Right ventricle myocardium superior (tissue), 1 donor: ENCODE results near the gene APP. TPM values are rescaled to one million over a fixed set of nuclear protein-coding genes. Genes with fewer than 3 reads are reported as not detected.

Experiments used
- ATAC-seq: fragments of 200-7000 bp; cut with Tn5 transposase; one replicate; pipeline ENCODE4 v1.9.1; 2020; ENCODE audit warnings: mild to moderate bottlenecking; ENCODE audit not compliant: poor library complexity
- DNase-seq: peaks from one replicate; pipeline ENCODE4 v3.0.0-alpha.2; 2020
- intact Hi-C: fragments of 100-400 bp; cut with DNase I; formaldehyde crosslinking; loops from one replicate; pipeline ENCODE4 v1.11.2; 2022
- total RNA-seq: library from RNA; stranded (reverse); fragmentation: NEBNext Ultra II Directional; extraction: Animal tissue kit (Norgen Biotek cat#: 25700); gene quantifications from one replicate; pipeline ENCODE4 v1.2.1, GENCODE V29; 2021
- donor health status: DM: no; HTN: yes; CAD: no; lungs with severe emphysema.

Gene APP
- total RNA-seq, 1 donor from 2014 or later, result 292 TPM

DNA sequence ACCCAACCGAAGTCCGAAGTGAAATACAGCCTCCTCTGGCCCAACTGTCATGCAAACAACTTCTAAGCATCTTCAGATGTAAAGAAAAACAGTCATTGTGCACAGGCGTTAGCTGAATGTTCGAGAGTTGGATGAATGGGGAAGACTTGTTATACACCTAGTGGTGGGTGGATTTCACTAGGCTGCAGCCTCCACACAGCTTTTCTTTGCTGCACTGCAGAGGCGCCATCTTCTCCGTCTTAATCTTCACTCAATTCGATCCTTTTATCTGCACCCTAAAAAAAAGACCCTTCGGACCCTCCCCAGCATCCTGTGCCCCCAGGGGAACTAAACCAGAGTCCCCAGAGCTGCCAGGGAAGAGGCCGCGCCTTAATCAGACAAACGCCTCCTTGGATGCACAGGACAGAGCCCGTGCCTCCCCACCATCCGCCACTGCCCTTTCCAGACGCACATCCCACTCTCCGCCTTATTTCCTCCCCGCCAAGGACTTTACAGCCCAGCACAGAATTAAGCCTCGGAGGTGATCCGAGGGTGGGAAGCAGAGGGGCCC lies 1.4 kb downstream of the APP start:
- DNase-seq, result peak; percentile 53
- intact Hi-C loops, result loop anchor here (10.0 kb wide), 1 partner anchor 174 kb away; no protein-coding TSS in a partner anchor
- ATAC-seq, result peak; percentile 55

DNA sequence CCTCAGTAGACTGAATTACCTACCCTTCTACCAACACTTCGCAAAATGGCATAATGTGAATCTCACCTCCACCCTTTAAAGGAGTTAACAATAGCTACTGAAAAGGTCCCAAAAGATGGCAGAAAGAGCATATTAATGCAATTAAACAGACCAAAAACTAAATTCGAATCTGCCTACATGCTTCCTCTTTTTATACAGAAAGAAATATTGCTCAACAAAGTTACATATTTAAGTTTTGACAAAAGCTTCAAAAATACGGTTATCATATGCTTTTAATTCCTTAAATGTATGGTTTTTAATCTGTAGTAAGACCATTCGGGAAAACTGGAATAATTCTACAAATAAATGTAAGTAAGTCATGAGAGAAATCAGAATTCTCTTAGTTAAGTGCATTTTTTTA lies 2.2 kb downstream of the APP start:
- ATAC-seq (no peak), DNase-seq (no peak)
- intact Hi-C loops, result loop anchor here (10.0 kb wide), 1 partner anchor 174 kb away; no protein-coding TSS in a partner anchor

DNA sequence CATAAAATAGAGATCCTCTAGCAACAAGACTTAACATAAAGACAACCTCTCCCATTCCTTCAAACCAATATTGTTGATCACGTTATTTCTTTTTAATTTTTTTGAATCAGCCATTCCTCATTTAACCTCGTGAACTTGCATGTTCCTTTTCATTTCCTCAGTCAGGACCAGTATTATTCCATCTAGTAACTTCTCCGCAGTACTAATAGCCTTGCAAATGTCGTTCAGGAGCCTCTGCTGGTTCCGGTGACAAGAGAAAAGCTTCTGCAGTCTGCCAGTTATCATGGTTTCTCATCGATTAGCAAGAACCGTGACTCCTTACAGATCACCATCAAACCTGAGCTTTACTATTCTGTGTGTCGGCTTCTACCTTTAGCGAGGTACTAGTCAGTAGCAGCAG lies 3.0 kb downstream of the APP start:
- intact Hi-C loops, result loop anchor here (10.0 kb wide), 1 partner anchor 173 kb away; no protein-coding TSS in a partner anchor
- no peak for ATAC-seq
- no peak for DNase-seq

DNA sequence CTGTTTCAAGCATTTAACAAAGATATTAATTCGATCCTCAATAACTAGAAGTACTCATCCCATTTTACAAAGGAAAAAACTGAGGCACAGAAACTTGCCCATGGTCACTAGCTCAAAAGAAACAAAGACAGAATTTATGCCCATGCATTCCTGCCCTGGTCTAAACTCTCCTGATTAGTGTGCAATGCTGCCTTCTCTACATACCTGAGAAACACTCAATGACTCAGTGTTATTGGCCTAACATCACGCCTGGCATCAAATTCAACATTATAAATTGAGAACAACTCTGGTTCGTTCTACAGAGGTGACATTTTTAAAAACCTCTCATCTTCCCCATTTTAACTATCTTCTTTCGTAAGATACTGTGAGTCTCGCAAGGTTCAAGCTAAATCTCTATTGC lies 5.2 kb downstream of the APP start:
- intact Hi-C loops, result loop anchor here (10.0 kb wide), 1 partner anchor 171 kb away; no protein-coding TSS in a partner anchor
- no peak for ATAC-seq

DNA sequence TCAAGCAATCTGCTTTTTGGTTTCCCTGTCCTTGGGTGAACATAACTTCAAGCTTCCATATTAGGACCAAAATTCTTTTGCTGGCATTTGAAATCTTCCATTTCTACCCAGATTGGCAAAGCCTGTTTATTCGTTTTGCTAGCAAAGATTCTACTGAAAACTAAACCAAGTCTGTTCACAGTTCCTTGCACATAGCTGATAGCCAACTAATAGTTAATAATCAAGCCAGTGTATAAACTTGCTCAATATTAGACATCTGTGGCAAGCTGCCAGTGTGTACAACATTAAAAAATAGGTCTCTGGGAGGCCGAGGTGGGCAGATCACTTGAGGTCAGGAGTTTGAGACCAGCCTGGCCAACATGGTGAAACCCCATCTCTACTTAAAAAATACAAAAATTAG lies 6.3 kb downstream of the APP start:
- DNase-seq (no peak), ATAC-seq (no peak)
- intact Hi-C loops, result loop anchor here (10.0 kb wide), 1 partner anchor 170 kb away; no protein-coding TSS in a partner anchor

More for the DNA sequence above, 5.2 kb downstream of the APP start:
- no peak for DNase-seq

DNA sequence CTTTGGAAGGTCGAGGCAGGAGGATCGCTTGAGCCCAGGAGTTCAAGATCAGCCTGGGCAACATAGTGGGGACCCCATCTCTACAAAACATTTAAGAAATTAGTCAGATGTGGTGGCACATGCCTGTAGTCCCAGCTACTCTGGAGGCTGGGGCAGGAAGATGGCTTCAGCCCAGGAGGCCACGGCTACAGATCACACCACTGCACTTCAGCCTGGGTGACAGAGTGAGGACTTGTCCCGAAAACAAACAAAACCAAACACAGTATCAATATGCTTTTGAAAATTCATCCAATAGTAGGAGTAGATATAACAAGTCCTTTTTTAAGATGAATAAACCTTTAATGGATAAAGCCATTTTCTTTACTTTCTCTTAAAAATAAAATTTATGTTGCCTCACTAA lies 8.5 kb downstream of the APP start:
- DNase-seq, result no peak
- no peak for ATAC-seq
- intact Hi-C loops, result loop anchor here (10.0 kb wide), 1 partner anchor 167 kb away; no protein-coding TSS in a partner anchor

DNA sequence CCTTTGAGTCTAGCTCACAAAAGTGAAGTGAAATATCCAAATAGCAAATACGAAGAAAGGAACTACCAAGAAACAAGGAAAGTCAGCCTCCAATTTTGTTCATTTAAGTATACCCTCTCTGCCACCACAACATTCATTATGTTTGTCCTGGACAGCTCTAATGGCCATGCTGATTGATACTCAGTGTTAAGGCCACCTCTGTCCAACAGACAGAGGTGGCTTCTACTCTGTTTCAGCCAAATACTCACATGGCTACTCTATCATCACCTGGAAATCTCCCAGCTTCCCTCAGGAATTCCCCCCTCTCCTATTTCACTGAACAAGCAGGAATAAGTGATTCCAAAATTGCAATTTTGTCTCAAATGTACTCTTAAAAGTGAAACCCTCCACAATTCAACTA lies 10.7 kb downstream of the APP start:
- DNase-seq (no peak), ATAC-seq (no peak)
- intact Hi-C loops, result loop anchor here (10.0 kb wide), 1 partner anchor 165 kb away; no protein-coding TSS in a partner anchor

DNA sequence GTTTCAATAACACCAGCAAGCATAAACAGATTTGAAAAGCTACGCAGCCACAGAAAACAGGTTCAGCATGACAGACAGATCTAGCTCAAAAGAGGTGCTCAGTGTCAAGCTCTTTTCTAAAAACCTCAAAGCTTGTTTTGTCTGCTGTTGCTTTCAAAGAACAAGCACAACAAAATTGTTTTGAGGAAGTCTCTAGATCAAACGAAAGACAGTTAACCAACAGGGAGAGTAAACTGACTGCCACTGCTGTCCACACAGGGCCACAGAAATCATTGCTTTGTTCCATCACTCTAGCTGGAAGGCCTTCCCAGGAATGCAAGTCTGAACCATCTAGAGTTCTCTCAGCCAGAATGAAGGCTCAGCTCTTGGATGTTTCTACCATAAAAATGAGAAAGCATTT lies 12.8 kb downstream of the APP start:
- ATAC-seq, result no peak
- DNase-seq, result no peak
- intact Hi-C loops, result no loop called here

DNA sequence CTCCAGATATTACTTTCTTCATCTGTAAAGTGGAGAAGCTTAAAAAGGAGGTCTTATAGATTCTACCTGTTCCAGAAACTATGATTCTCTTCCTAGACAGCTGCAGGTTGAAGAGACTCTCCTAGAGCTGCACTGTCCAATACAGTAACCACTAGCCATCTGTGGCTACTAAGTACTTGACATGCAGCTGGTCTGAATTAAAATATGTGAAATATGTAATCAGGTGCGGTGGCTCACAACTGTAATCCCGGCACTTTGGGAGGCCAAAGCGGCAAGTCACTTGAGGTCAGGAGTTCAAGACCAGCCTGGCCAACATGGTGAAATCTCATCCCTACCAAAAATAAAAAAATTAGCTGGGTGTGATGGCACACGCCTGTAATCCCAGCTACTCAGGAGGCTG lies 15.8 kb downstream of the APP start:
- intact Hi-C loops, result no loop called here
- no peak for ATAC-seq
- DNase-seq, result no peak

DNA sequence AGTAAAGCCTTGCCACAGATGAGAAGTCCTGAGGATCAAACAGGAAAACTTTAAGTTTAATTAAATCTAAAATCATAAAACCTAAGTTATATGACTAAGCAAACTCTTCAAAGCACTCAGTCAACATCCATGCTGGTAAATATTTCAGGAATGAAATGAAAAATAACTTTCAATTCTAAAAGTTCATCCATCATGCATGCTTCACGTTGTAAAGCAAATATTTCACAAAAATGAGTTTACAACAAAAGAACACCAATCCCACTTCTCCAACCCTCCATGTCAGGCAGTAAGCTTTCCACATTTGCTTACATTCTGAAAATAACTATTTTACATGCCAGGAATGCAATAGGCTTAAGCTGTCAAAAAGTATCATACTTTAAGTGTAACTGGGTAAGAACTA lies 16.8 kb downstream of the APP start:
- intact Hi-C loops, result no loop called here
- DNase-seq (no peak), ATAC-seq (no peak)

DNA sequence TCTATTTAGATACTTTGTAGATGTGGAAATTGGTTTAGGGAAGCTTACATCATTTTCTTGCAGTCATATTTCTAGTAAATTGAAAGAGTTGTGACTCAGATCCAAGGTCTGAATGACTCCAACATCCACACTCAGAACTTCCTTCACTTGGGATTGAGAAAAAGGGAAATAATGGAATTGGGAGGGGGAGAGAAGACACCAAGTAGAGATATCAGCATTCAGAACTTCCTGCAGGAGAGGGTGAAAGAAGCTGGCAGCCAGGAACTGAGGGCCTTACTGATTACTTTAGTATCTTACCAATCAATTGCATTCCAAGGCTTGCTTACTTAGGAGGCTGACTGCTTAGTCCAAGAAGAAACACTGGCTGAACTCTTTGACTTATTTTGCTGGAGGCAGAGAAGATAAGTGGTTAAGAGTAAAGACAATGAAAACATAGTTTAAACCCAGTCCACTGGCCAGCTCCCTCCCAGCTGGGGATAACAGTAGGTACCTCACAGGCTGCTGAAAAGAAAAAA lies 21.7 kb downstream of the APP start:
- ATAC-seq, result peak; percentile 30
- intact Hi-C loops, result no loop called here
- DNase-seq, result no peak

DNA sequence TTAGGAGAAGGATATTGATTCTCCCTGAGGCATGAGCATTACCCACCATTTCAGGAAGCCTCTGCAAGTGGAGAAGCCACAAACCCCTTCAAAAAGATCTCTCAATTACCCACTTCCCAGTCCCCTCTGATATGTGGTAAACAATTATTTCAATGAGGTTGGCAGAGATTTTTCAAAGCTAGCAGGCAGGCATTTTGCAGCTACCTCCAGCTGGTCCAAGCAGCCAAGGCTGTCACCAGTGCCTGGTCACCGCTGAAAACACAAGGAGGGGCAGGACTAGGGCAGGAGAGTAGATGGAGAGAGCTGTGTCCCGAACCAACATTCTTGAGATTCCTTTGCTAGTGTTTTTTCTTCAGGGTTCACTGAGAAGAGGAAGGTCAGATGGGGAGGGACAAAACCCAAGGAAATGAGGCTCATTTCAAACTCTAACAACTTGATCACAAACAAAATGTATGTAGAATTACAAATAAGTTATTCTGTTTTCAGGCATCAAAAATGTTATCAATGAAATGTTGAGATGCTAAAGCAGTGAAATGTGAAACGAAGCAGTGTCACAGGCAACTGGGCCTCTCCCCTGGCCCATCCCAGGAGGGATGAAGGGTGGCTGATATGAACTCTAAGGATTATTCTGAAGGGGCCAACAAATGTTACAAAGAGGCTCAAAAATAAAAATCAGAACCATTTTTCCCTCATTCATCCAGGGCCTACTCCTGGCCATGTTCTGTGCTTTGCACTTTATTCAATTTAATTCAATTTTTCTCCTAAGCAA lies 22.3 kb downstream of the APP start:
- ATAC-seq (peak; percentile 92), DNase-seq (no peak)
- intact Hi-C loops, result no loop called here

DNA sequence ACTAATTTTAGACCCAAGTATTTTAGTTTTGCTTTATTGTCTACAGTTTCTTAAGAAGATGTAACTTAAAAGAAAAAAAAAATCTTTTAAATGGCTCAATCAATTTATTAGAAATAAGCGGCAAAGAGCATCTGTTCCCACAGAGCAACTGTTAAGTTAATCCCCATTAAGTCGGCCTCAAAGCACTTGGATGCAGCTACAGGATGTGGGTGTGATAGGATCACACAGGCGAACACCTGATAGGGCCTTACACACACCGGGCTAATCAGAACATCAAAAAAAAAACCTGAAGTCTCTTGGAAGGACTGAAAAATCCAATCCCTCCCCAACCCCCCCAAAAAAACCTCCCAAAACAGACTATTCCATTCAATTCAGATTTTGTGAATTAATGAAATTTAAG lies 23.0 kb downstream of the APP start:
- ATAC-seq (no peak), DNase-seq (no peak)
- intact Hi-C loops, result no loop called here

DNA sequence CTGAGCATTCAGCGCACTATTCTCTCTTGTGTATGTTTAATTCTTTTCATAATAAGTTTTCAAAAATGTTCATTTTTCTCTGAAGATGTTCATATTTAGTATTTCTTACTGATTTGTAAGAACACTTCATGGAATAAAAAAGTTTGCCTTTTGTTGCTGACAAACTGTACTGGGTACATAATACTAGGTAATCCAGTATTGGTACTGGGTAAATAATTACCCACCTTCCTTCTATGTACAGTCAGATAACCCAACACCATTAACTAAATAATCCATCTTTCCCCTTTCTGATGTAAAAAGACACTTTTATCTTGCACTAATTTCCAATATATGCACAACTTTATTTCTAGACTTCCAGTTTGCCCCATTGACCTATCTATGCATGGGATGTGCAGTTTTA lies 23.9 kb downstream of the APP start:
- intact Hi-C loops, result no loop called here
- DNase-seq (no peak), ATAC-seq (no peak)

DNA sequence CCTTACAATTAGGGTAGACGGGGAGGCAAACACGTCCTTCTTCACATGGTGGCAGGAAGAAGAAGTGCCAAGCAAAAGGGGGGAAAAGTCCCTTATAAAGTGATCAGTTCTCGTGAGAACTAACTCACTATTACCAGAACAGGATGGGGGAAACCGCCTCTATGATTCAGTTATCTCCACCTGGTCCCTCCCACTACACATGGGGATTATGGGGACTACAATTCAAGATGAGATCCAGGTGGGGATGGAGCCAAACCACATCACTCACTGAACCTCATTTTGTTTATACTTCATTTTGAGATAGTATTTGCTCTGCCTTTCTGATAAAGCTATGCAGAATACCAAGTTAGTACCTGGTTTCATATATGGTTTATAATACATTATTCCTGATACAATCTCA lies 26.5 kb downstream of the APP start:
- DNase-seq (no peak), ATAC-seq (no peak)
- intact Hi-C loops, result no loop called here

DNA sequence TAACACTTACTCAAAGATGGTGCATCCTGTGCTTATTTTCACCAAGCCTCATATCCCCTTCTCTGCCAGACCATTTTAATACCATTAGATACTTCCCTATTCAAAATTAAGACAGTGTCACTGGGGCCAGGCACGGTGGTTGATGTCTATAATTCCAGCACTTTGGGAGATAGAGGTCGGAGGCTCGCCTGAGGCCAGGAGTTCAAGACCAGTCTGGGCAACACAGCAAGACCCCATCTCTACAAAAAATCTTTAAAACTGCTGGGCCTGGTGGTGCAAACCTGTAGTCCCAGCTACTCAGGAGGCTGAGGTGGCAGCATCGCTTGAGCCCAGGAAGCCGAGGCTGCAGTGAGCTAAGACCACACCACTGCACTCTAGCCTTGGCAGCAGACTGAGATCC lies 28.2 kb downstream of the APP start:
- intact Hi-C loops, result no loop called here
- DNase-seq (no peak), ATAC-seq (no peak)

DNA sequence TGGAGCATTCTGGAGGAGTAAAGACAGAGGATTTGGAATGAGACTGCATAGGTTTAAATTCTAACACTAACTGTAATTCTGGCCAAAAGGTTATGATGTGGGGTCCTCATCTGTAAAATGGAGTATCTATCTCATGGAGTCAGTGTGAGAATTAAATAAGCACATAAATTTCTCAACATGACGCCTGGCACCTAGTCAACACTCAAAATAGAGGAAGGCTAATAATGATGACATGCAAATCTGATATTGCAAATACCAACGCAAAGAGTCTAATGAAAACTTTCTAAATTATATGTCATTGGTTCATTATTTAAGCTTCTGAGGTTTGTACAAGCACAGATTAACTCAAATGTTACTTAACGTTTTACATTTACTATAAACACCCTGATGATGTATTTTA lies 29.6 kb downstream of the APP start:
- intact Hi-C loops, result no loop called here
- ATAC-seq (no peak), DNase-seq (no peak)

DNA sequence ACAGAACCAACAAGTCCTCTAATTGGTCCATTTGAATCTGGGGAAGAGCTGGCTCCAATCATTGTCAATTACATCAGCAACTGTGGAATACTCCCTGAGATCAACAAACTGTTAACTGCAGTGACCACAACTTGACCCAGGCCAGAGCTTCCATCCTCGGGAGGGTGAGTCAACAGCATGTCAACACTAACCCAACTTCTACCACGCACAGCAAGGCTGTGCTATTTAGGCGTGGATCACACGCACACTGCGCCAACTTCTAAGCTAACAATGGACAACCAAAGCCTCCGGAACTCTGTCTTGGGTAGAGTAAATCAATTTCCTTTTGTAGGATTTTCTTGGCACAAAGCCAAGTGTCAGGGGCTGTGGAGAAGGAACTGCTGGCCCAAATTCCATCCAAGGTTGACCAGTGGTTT lies 30.4 kb downstream of the APP start:
- ATAC-seq (peak; percentile 90), DNase-seq (peak; percentile 59)
- intact Hi-C loops, result no loop called here

DNA sequence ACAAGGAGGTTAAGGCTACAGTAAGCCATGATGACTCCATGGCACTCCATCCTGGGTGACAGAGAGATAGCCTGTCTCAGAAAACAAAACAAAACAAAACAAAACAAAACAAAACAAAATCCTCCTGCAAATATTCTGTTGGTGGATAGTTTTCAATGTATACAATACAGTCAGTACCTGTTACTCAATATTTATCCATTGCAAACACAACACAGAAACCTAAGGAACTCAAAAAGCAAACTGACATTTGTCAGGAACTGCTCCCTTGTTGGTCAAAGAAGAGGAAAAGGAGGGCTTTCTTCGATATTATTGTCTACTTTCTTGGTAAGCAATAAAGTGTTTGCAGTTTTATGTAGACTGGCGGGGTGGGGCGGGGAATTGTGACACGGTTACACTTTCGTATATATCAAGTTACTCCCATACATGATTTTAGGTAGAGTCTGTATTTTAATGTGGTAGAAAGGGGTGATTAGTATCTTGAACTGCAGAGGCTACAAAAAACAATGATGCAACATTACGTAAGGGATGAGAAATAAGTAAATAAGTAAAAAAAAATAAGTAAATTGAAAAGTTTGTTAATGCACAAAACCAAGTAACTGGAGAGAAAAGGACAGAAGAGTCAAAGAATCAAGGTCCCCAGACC lies 31.8 kb downstream of the APP start:
- DNase-seq (no peak), ATAC-seq (no peak)
- intact Hi-C loops, result no loop called here
